ENCODE results near the gene RCSD1. TPM values are rescaled to one million over a fixed set of nuclear protein-coding genes. Genes with fewer than 3 reads are reported as not detected.

The RCSD1 gene
- total RNA-seq, 1 donor from 2014 or later = 39.5 TPM

GRCh38 chr1:167650269-167651160 lies 20.5 kb downstream of the RCSD1 start:
- no peak for TF ChIP-seq CTCF (IDR thresholded peaks at IDR 0.05; ENCODE audit: unreplicated experiment)
- no peak for DNase-seq (ENCODE audit: low spot score)

GRCh38 chr1:167651161-167651693 lies 21.2 kb downstream of the RCSD1 start:
- Mint-ChIP-seq H3K36me3 (ENCODE audit: low read depth, unreplicated experiment) (peaks cover 12% of the 10 kb centered on the region), H3K4me3 (ENCODE audit: unreplicated experiment) (no peak overlapping the region), H3K9me3 (ENCODE audit: unreplicated experiment) (no peaks in the 10 kb centered on the region), H3K27me3 (ENCODE audit: unreplicated experiment) (peaks cover 11% of the 10 kb centered on the region), H3K27ac (ENCODE audit: unreplicated experiment) (peak overlapping the region; percentile 71), H3K4me1 (ENCODE audit: unreplicated experiment) (peaks cover 69% of the 10 kb centered on the region)
- TF ChIP-seq CTCF (IDR thresholded peaks at IDR 0.05; ENCODE audit: unreplicated experiment) = no peak
- DNase-seq (ENCODE audit: low spot score) = no peak

More at GRCh38 chr1:167650269-167651160, 20.5 kb downstream of the RCSD1 start:
- H3K27ac Mint-ChIP-seq (ENCODE audit: unreplicated experiment) = peak overlapping the region; percentile 80
- H3K4me1 Mint-ChIP-seq (ENCODE audit: unreplicated experiment) = peaks cover 71% of the 10 kb centered on the region
- H3K4me3 Mint-ChIP-seq (ENCODE audit: unreplicated experiment) = no peak overlapping the region
- H3K9me3 Mint-ChIP-seq (ENCODE audit: unreplicated experiment) = no peaks in the 10 kb centered on the region
- H3K27me3 Mint-ChIP-seq (ENCODE audit: unreplicated experiment) = peaks cover 11% of the 10 kb centered on the region
- H3K36me3 Mint-ChIP-seq (ENCODE audit: low read depth, unreplicated experiment) = peaks cover 19% of the 10 kb centered on the region

- Mint-ChIP-seq H3K27me3 (ENCODE audit: unreplicated experiment) (peaks cover 15% of the 10 kb centered on the region), H3K27ac (ENCODE audit: unreplicated experiment) (peak overlapping the region; percentile 98)
Measured at GRCh38 chr1:167654975-167655575, 25.0 kb downstream of the RCSD1 start.

GRCh38 chr1:167656657-167657056 lies 26.6 kb downstream of the RCSD1 start:
- Mint-ChIP-seq H3K4me3 (ENCODE audit: unreplicated experiment) (no peak overlapping the region), H3K9me3 (ENCODE audit: unreplicated experiment) (no peaks in the 10 kb centered on the region), H3K4me1 (ENCODE audit: unreplicated experiment) (peaks cover 82% of the 10 kb centered on the region), H3K27me3 (ENCODE audit: unreplicated experiment) (peaks cover 13% of the 10 kb centered on the region), H3K27ac (ENCODE audit: unreplicated experiment) (no peak overlapping the region), H3K36me3 (ENCODE audit: low read depth, unreplicated experiment) (peaks cover 9% of the 10 kb centered on the region)
- no peak for DNase-seq (ENCODE audit: low spot score)
- TF ChIP-seq CTCF (IDR thresholded peaks at IDR 0.05; ENCODE audit: unreplicated experiment) = no peak

More at GRCh38 chr1:167654975-167655575, 25.0 kb downstream of the RCSD1 start:
- Mint-ChIP-seq H3K4me3 (ENCODE audit: unreplicated experiment) (peak overlapping the region; percentile 8), H3K36me3 (ENCODE audit: low read depth, unreplicated experiment) (peaks cover 5% of the 10 kb centered on the region), H3K4me1 (ENCODE audit: unreplicated experiment) (peaks cover 84% of the 10 kb centered on the region), H3K9me3 (ENCODE audit: unreplicated experiment) (no peaks in the 10 kb centered on the region)
- TF ChIP-seq CTCF (IDR thresholded peaks at IDR 0.05; ENCODE audit: unreplicated experiment) = no peak
- peak; percentile 49 for DNase-seq (ENCODE audit: low spot score)

Data from endothelial cell (in vitro differentiated cells).